ENCODE data around the gene CTNNA3. TPM values are rescaled to one million over a fixed set of nuclear protein-coding genes. Genes with fewer than 3 reads are reported as not detected.

CTNNA3 gene
- total and polyA plus RNA-seq, 5 donors from 2014 or later, result not detected

- Mint-ChIP-seq H3K36me3 (no peaks in the 10 kb centered on the region), H3K9me3 (peaks cover 0 to 11% (median 5%) of the 10 kb centered on the region in 7 donors), H3K27me3 (no peaks in the 10 kb centered on the region), H3K4me1 (no peaks in the 10 kb centered on the region), H3K27ac (no peak overlapping the region), H3K4me3 (no peak overlapping the region)
- H3K27ac ChIP-seq (ENCODE audit: insufficient read depth, low read length, poor library complexity, severe bottlenecking), result no peak overlapping the region
- no peaks in the 10 kb centered on the region for H3K36me3 ChIP-seq (ENCODE audit: control insufficient read depth, insufficient read depth, low read length)
- H3K4me1 ChIP-seq (ENCODE audit: control insufficient read depth, insufficient read depth, low read length, poor library complexity, severe bottlenecking), result no peaks in the 10 kb centered on the region
- ATAC-seq (ENCODE audit: low read depth in 2 of 2) (no peak), DNase-seq (no peak)
- no peaks in the 10 kb centered on the region for H3K27me3 ChIP-seq (ENCODE audit: control insufficient read depth, insufficient read depth, low read length)
- H3K4me3 ChIP-seq (ENCODE audit: low read depth, low read length), result no peak overlapping the region
- H3K9me3 ChIP-seq (ENCODE audit: control insufficient read depth in 2 of 2, low read length in 2 of 2), result no peaks in the 10 kb centered on the region
Measured at GRCh38 chr10:67306588-67307205, 389.3 kb downstream of the CTNNA3 start.

- H3K4me3 ChIP-seq (ENCODE audit: low read depth, low read length), result no peak overlapping the region
- no peak overlapping the region for H3K4me3 Mint-ChIP-seq
- no peaks in the 10 kb centered on the region for H3K36me3 ChIP-seq (ENCODE audit: control insufficient read depth, insufficient read depth, low read length)
- H3K9me3 ChIP-seq (ENCODE audit: control insufficient read depth in 2 of 2, low read length in 2 of 2), result no peaks in the 10 kb centered on the region
- no peaks in the 10 kb centered on the region for H3K4me1 Mint-ChIP-seq
- no peaks in the 10 kb centered on the region for H3K27me3 Mint-ChIP-seq
- H3K27ac Mint-ChIP-seq, result no peak overlapping the region
- ATAC-seq (ENCODE audit: low read depth in 2 of 2) (no peak), DNase-seq (no peak)
- H3K4me1 ChIP-seq (ENCODE audit: control insufficient read depth, insufficient read depth, low read length, poor library complexity, severe bottlenecking), result no peaks in the 10 kb centered on the region
- no peaks in the 10 kb centered on the region for H3K36me3 Mint-ChIP-seq
- H3K27ac ChIP-seq (ENCODE audit: insufficient read depth, low read length, poor library complexity, severe bottlenecking), result no peak overlapping the region
- no peaks in the 10 kb centered on the region for H3K27me3 ChIP-seq (ENCODE audit: control insufficient read depth, insufficient read depth, low read length)
- H3K9me3 Mint-ChIP-seq, result peaks cover 0 to 7% (median 3%) of the 10 kb centered on the region in 7 donors
Measured at GRCh38 chr10:67302701-67303100, 393.3 kb downstream of the CTNNA3 start.

GRCh38 chr10:67299761-67300160, 396.2 kb downstream of the CTNNA3 start:
- Mint-ChIP-seq H3K27ac (no peak overlapping the region), H3K4me3 (no peak overlapping the region), H3K36me3 (no peaks in the 10 kb centered on the region), H3K4me1 (no peaks in the 10 kb centered on the region), H3K27me3 (no peaks in the 10 kb centered on the region), H3K9me3 (peaks cover 0 to 5% (median 3%) of the 10 kb centered on the region in 7 donors)
- no peaks in the 10 kb centered on the region for H3K27me3 ChIP-seq (ENCODE audit: control insufficient read depth, insufficient read depth, low read length)
- H3K4me1 ChIP-seq (ENCODE audit: control insufficient read depth, insufficient read depth, low read length, poor library complexity, severe bottlenecking), result no peaks in the 10 kb centered on the region
- DNase-seq, result no peak
- H3K9me3 ChIP-seq (ENCODE audit: control insufficient read depth in 2 of 2, low read length in 2 of 2), result no peaks in the 10 kb centered on the region
- ATAC-seq (ENCODE audit: low read depth in 2 of 2), result no peak
- H3K36me3 ChIP-seq (ENCODE audit: control insufficient read depth, insufficient read depth, low read length), result no peaks in the 10 kb centered on the region
- H3K4me3 ChIP-seq (ENCODE audit: low read depth, low read length), result no peak overlapping the region
- no peak overlapping the region for H3K27ac ChIP-seq (ENCODE audit: insufficient read depth, low read length, poor library complexity, severe bottlenecking)

GRCh38 chr10:67297637-67298181, 398.3 kb downstream of the CTNNA3 start:
- H3K27me3 Mint-ChIP-seq, result no peaks in the 10 kb centered on the region
- no peaks in the 10 kb centered on the region for H3K36me3 Mint-ChIP-seq
- no peaks in the 10 kb centered on the region for H3K4me1 Mint-ChIP-seq
- H3K4me3 Mint-ChIP-seq, result no peak overlapping the region
- Histone ChIP-seq H3K36me3 (ENCODE audit: control insufficient read depth, insufficient read depth, low read length) (no peaks in the 10 kb centered on the region), H3K4me3 (ENCODE audit: low read depth, low read length) (no peak overlapping the region), H3K27me3 (ENCODE audit: control insufficient read depth, insufficient read depth, low read length) (no peaks in the 10 kb centered on the region), H3K4me1 (ENCODE audit: control insufficient read depth, insufficient read depth, low read length, poor library complexity, severe bottlenecking) (no peaks in the 10 kb centered on the region), H3K27ac (ENCODE audit: insufficient read depth, low read length, poor library complexity, severe bottlenecking) (no peak overlapping the region), H3K9me3 (ENCODE audit: control insufficient read depth in 2 of 2, low read length in 2 of 2) (no peaks in the 10 kb centered on the region)
- DNase-seq, result no peak
- H3K9me3 Mint-ChIP-seq, result peaks cover 0 to 3% (median 2%) of the 10 kb centered on the region in 7 donors
- no peak for ATAC-seq (ENCODE audit: low read depth in 2 of 2)
- no peak overlapping the region for H3K27ac Mint-ChIP-seq

GRCh38 chr10:67296926-67297325, 399.1 kb downstream of the CTNNA3 start:
- no peaks in the 10 kb centered on the region for H3K4me1 Mint-ChIP-seq
- no peak for ATAC-seq (ENCODE audit: low read depth in 2 of 2)
- peaks cover 0 to 2% (median under 1%) of the 10 kb centered on the region in 7 donors for H3K9me3 Mint-ChIP-seq
- Histone ChIP-seq H3K27ac (ENCODE audit: insufficient read depth, low read length, poor library complexity, severe bottlenecking) (no peak overlapping the region), H3K9me3 (ENCODE audit: control insufficient read depth in 2 of 2, low read length in 2 of 2) (no peaks in the 10 kb centered on the region), H3K4me3 (ENCODE audit: low read depth, low read length) (no peak overlapping the region), H3K36me3 (ENCODE audit: control insufficient read depth, insufficient read depth, low read length) (no peaks in the 10 kb centered on the region), H3K4me1 (ENCODE audit: control insufficient read depth, insufficient read depth, low read length, poor library complexity, severe bottlenecking) (no peaks in the 10 kb centered on the region), H3K27me3 (ENCODE audit: control insufficient read depth, insufficient read depth, low read length) (no peaks in the 10 kb centered on the region)
- no peak overlapping the region for H3K4me3 Mint-ChIP-seq
- H3K36me3 Mint-ChIP-seq, result no peaks in the 10 kb centered on the region
- no peaks in the 10 kb centered on the region for H3K27me3 Mint-ChIP-seq
- DNase-seq, result no peak
- H3K27ac Mint-ChIP-seq, result no peak overlapping the region

- no peak for ATAC-seq (ENCODE audit: low read depth in 2 of 2)
- no peak overlapping the region for H3K4me3 Mint-ChIP-seq
- no peaks in the 10 kb centered on the region for H3K27me3 Mint-ChIP-seq
Measured at GRCh38 chr10:67288688-67289410, 407.1 kb downstream of the CTNNA3 start.

GRCh38 chr10:67284589-67284988, 411.4 kb downstream of the CTNNA3 start:
- no peaks in the 10 kb centered on the region for H3K36me3 ChIP-seq (ENCODE audit: control insufficient read depth, insufficient read depth, low read length)
- H3K4me3 ChIP-seq (ENCODE audit: low read depth, low read length), result no peak overlapping the region
- peaks cover 0 to 8% (median 0%) of the 10 kb centered on the region in 7 donors for H3K9me3 Mint-ChIP-seq
- DNase-seq (no peak), ATAC-seq (ENCODE audit: low read depth in 2 of 2) (no peak)
- no peaks in the 10 kb centered on the region for H3K27me3 ChIP-seq (ENCODE audit: control insufficient read depth, insufficient read depth, low read length)
- no peak overlapping the region for H3K27ac ChIP-seq (ENCODE audit: insufficient read depth, low read length, poor library complexity, severe bottlenecking)
- H3K9me3 ChIP-seq (ENCODE audit: control insufficient read depth in 2 of 2, low read length in 2 of 2), result no peaks in the 10 kb centered on the region
- no peaks in the 10 kb centered on the region for H3K4me1 ChIP-seq (ENCODE audit: control insufficient read depth, insufficient read depth, low read length, poor library complexity, severe bottlenecking)
- H3K27ac Mint-ChIP-seq, result no peak overlapping the region
- no peak overlapping the region for H3K4me3 Mint-ChIP-seq
- H3K27me3 Mint-ChIP-seq, result no peaks in the 10 kb centered on the region
- H3K36me3 Mint-ChIP-seq, result no peaks in the 10 kb centered on the region
- no peaks in the 10 kb centered on the region for H3K4me1 Mint-ChIP-seq

More at GRCh38 chr10:67288688-67289410, 407.1 kb downstream of the CTNNA3 start:
- H3K36me3 Mint-ChIP-seq, result no peaks in the 10 kb centered on the region
- no peaks in the 10 kb centered on the region for H3K4me1 Mint-ChIP-seq
- Histone ChIP-seq H3K27me3 (ENCODE audit: control insufficient read depth, insufficient read depth, low read length) (no peaks in the 10 kb centered on the region), H3K36me3 (ENCODE audit: control insufficient read depth, insufficient read depth, low read length) (no peaks in the 10 kb centered on the region), H3K4me1 (ENCODE audit: control insufficient read depth, insufficient read depth, low read length, poor library complexity, severe bottlenecking) (no peaks in the 10 kb centered on the region), H3K9me3 (ENCODE audit: control insufficient read depth in 2 of 2, low read length in 2 of 2) (no peaks in the 10 kb centered on the region), H3K4me3 (ENCODE audit: low read depth, low read length) (no peak overlapping the region), H3K27ac (ENCODE audit: insufficient read depth, low read length, poor library complexity, severe bottlenecking) (no peak overlapping the region)
- H3K27ac Mint-ChIP-seq, result no peak overlapping the region
- peaks cover 0 to 8% (median 0%) of the 10 kb centered on the region in 7 donors for H3K9me3 Mint-ChIP-seq
- DNase-seq, result no peak
